IMR-90 (cell line): ENCODE measurements around the gene EID3. TPM values are rescaled to one million over a fixed set of nuclear protein-coding genes. Genes with fewer than 3 reads are reported as not detected.

Experiments used
- ATAC-seq: fragments of 200-7000 bp; cut with Tn5 transposase; 2 replicates; pipeline ENCODE4 v1.9.1; 2020; ENCODE audit warnings: low read depth, mild to moderate bottlenecking, moderate library complexity
- BruUV-seq: library from RNA; stranded (reverse); fragments of 400-500 nt; replicated peaks from 2 replicates; lab custom pipeline; 2021; lab: Mats Ljungman, UMichigan
- CTCF ChIA-PET: fragments of 300-600 bp; formaldehyde crosslinking; extraction: SDS; loops from one replicate; lab custom pipeline; 2021; ENCODE audit warnings: antibody characterized with exemption; lab: Yijun Ruan, JAX
- POLR2A ChIA-PET: fragments of 300-600 bp; sonication (Branson Sonifier 250); formaldehyde crosslinking; loops from one replicate; lab custom pipeline; 2022; ENCODE audit warnings: antibody characterized with exemption; ENCODE audit not compliant: unreplicated experiment; lab: Charles Lee
- DNase-seq: peaks from one replicate; pipeline ENCODE4 v3.0.0; 2013
- H2AFZ ChIP-seq: replicated peaks from 2 replicates; pipeline ENCODE3; 2013; ENCODE audit warnings: low read length, mild to moderate bottlenecking; ENCODE audit not compliant: poor library complexity
- H2AK5ac ChIP-seq: 2 replicates; pipeline ENCODE4 v1.6.1; 2013; ENCODE audit warnings: low read depth, low read length, inconsistent platforms
- H2AK9ac ChIP-seq: replicated peaks from 2 replicates; pipeline ENCODE3; 2013; ENCODE audit warnings: mild to moderate bottlenecking, low read depth, low read length, moderate library complexity; ENCODE audit not compliant: poor library complexity
- H2BK120ac ChIP-seq: 2 replicates; pipeline ENCODE4 v1.6.1; 2013; ENCODE audit warnings: low read depth, low read length, inconsistent platforms
- H2BK15ac ChIP-seq: 3 replicates; pipeline ENCODE4 v1.6.1; 2013; ENCODE audit warnings: low read depth, low read length, inconsistent platforms
- H2BK20ac ChIP-seq: 2 replicates; pipeline ENCODE4 v1.6.1; 2013; ENCODE audit warnings: low read depth, mild to moderate bottlenecking, inconsistent platforms, low read length, moderate library complexity
- H2BK5ac ChIP-seq: 2 replicates; pipeline ENCODE4 v1.6.1; 2013; ENCODE audit warnings: mild to moderate bottlenecking, low read depth, low read length, inconsistent platforms; ENCODE audit not compliant: poor library complexity, severe bottlenecking
- H3K14ac ChIP-seq: replicated peaks from 2 replicates; pipeline ENCODE4 v1.6.1; 2013; ENCODE audit warnings: low read depth, low read length, inconsistent platforms
- H3K18ac ChIP-seq: 2 replicates; pipeline ENCODE4 v1.6.1; 2013; ENCODE audit warnings: low read depth, low read length, control low read depth
- H3K23ac ChIP-seq: 2 replicates; pipeline ENCODE4 v1.6.1; 2013; ENCODE audit warnings: low read depth, low read length, inconsistent platforms
- H3K27ac ChIP-seq: 2 replicates; pipeline ENCODE4 v1.5.1; 2013; ENCODE audit warnings: mild to moderate bottlenecking, control low read depth, low read length; ENCODE audit not compliant: insufficient read depth
- H3K27me3 ChIP-seq: 2 replicates; pipeline ENCODE4 v1.6.1; 2013; ENCODE audit warnings: low read length; ENCODE audit not compliant: control insufficient read depth, insufficient read depth
- H3K36me3 ChIP-seq: 2 replicates; pipeline ENCODE4 v1.6.1; 2013; ENCODE audit warnings: low read length, mixed read lengths; ENCODE audit not compliant: control insufficient read depth, insufficient read depth
- H3K4ac ChIP-seq: 2 replicates; pipeline ENCODE4 v1.6.1; 2013; ENCODE audit warnings: low read depth, low read length, inconsistent platforms
- H3K4me1 ChIP-seq: 2 replicates; pipeline ENCODE4 v1.6.1; 2013; ENCODE audit warnings: low read length, mixed read lengths; ENCODE audit not compliant: control insufficient read depth, insufficient read depth
- H3K4me2 ChIP-seq: 2 replicates; pipeline ENCODE4 v1.6.1; 2013; ENCODE audit warnings: low read depth, mild to moderate bottlenecking, control low read depth, low read length, moderate library complexity
- H3K4me3 ChIP-seq: 2 replicates; pipeline ENCODE4 v1.5.1; 2013; ENCODE audit warnings: low read depth, mild to moderate bottlenecking, control low read depth, low read length, moderate library complexity; ENCODE audit not compliant: insufficient read depth
- H3K56ac ChIP-seq: 2 replicates; pipeline ENCODE4 v1.6.1; 2013; ENCODE audit warnings: low read length, inconsistent platforms; ENCODE audit not compliant: insufficient read depth; ENCODE audit errors: extremely low read depth
- H3K79me1 ChIP-seq, 2 experiments: 2 replicates each; pipeline ENCODE4 v1.6.1; 2013; ENCODE audit warnings: low read length in 2 of 2, inconsistent platforms in 1 of 2, low read depth in 1 of 2
- H3K9ac ChIP-seq: 2 replicates; pipeline ENCODE4 v1.6.1; 2013; ENCODE audit warnings: low read depth, low read length, control low read depth
- H3K9me1 ChIP-seq: 2 replicates; pipeline ENCODE4 v1.6.1; 2013; ENCODE audit warnings: low read length, inconsistent platforms; ENCODE audit not compliant: insufficient read depth
- H3K9me3 ChIP-seq: 2 replicates; pipeline ENCODE4 v1.6.1; 2013; ENCODE audit warnings: low read length; ENCODE audit not compliant: control insufficient read depth, insufficient read depth
- H4K20me1 ChIP-seq: 2 replicates; pipeline ENCODE4 v1.6.1; 2013; ENCODE audit warnings: low read length, inconsistent platforms; ENCODE audit not compliant: insufficient read depth
- H4K5ac ChIP-seq: 2 replicates; pipeline ENCODE4 v1.6.1; 2013; ENCODE audit warnings: mild to moderate bottlenecking, low read depth, low read length, control low read depth
- H4K8ac ChIP-seq, 2 experiments: 2 replicates each; pipeline ENCODE4 v1.6.1; 2013; ENCODE audit warnings: low read depth in 2 of 2, low read length in 2 of 2, control low read depth in 1 of 2, inconsistent platforms in 1 of 2
- H4K91ac ChIP-seq: 2 replicates; pipeline ENCODE4 v1.6.1; 2013; ENCODE audit warnings: low read depth, low read length, inconsistent platforms; ENCODE audit not compliant: insufficient read depth
- CEBPB ChIP-seq: IDR thresholded peaks from 2 replicates; pipeline ENCODE4 v1.6.1; 2012; ENCODE audit warnings: low read depth, low read length, improper control_type of control experiment
- CHD1 ChIP-seq: IDR thresholded peaks from 2 replicates; pipeline ENCODE4 v1.6.1; 2012; ENCODE audit warnings: low read depth, low read length, improper control_type of control experiment
- FOS ChIP-seq: fragments of 150-350 bp; IDR thresholded peaks from 2 replicates; pipeline ENCODE4 v1.6.1; 2016; ENCODE audit warnings: low read depth, low read length
- MAFK ChIP-seq: IDR thresholded peaks from 2 replicates; pipeline ENCODE4 v1.6.1; 2012; ENCODE audit warnings: low read depth, low read length, improper control_type of control experiment
- MAZ ChIP-seq: IDR thresholded peaks from 2 replicates; pipeline ENCODE4 v1.6.1; 2012; ENCODE audit warnings: low read depth, mild to moderate bottlenecking, low read length, improper control_type of control experiment, moderate library complexity, borderline replicate concordance
- MXI1 ChIP-seq: IDR thresholded peaks from 2 replicates; pipeline ENCODE4 v1.6.1; 2012; ENCODE audit warnings: low read depth, mild to moderate bottlenecking, low read length, moderate library complexity, borderline replicate concordance
- NFE2L2 ChIP-seq: fragments of 150-350 bp; IDR thresholded peaks from 2 replicates; pipeline ENCODE4 v1.6.1; 2016; ENCODE audit warnings: low read depth, mild to moderate bottlenecking, low read length
- POLR2A ChIP-seq: IDR thresholded peaks from 2 replicates; pipeline ENCODE4 v1.6.1; 2012; ENCODE audit warnings: mild to moderate bottlenecking, low read depth, low read length
- RAD21 ChIP-seq: IDR thresholded peaks from 2 replicates; pipeline ENCODE4 v1.6.1; 2012; ENCODE audit warnings: low read length, improper control_type of control experiment
- RCOR1 ChIP-seq: IDR thresholded peaks from 2 replicates; pipeline ENCODE4 v1.6.1; 2012; ENCODE audit warnings: mild to moderate bottlenecking, low read length, improper control_type of control experiment; ENCODE audit not compliant: insufficient replicate concordance
- SMC3 ChIP-seq: fragments of 150-350 bp; IDR thresholded peaks from 2 replicates; pipeline ENCODE4 v1.6.1; 2016; ENCODE audit warnings: low read depth, mild to moderate bottlenecking, antibody characterized with exemption, low read length, moderate library complexity
- USF2 ChIP-seq: fragments of 150-350 bp; IDR thresholded peaks from 2 replicates; pipeline ENCODE4 v1.6.1; 2017; ENCODE audit warnings: mild to moderate bottlenecking, antibody characterized with exemption, low read length, low read depth
- WGBS, 2 experiments: methylation state at CpG; one replicate each; pipeline versions ENCODE4 v1.1.5 to v1.1.7; 2013; ENCODE audit warnings: missing lambda C conversion rate in 2 of 2; ENCODE audit not compliant: insufficient read length in 1 of 2; ENCODE audit errors: extremely low coverage in 2 of 2; 5-methylcytosine and 5-hydroxymethylcytosine counted together
- dilution Hi-C: fragments of 300-500 bp; cut with HindIII; formaldehyde crosslinking; loops from one replicate; pipeline ENCODE4 v1.14.3; 2018; ENCODE audit warnings: low sequenced_read_pairs; ENCODE audit not compliant: unreplicated experiment
- in situ Hi-C: fragments of 300-500 bp; cut with MboI; formaldehyde crosslinking; loops from 3 replicates; pipeline ENCODE4 v1.14.3; 2019; ENCODE audit warnings: low sequenced_read_pairs, inconsistent platforms, mixed read lengths
- intact Hi-C: fragments of 100-400 bp; cut with micrococcal nuclease; formaldehyde crosslinking; loops from 2 replicates; pipeline ENCODE4 v1.10.0; 2022
- polyA plus RNA-seq, 3 experiments: library from polyadenylated mRNA; depleted of rRNA; stranded (reverse); fragments of >200 nt; gene quantifications; 2 replicates each; pipeline ENCODE4 v1.2.3, GENCODE V29; 2012; ENCODE audit warnings: low replicate concordance in 1 of 3
- total RNA-seq: library from RNA; depleted of rRNA; stranded (reverse); fragments of >200 nt; gene quantifications from 2 replicates; pipeline ENCODE4 v1.2.3, GENCODE V29; 2012
- TF ChIP-seq, protein P1 (sequence below): conservative IDR thresholded peaks from 2 replicates; pipeline ENCODE4 v1.5.1; 2012; ENCODE audit warnings: mild to moderate bottlenecking, low read depth, low read length, improper control_type of control experiment
- TF ChIP-seq, protein P2 (sequence below): fragments of 150-350 bp; IDR thresholded peaks from 2 replicates; pipeline ENCODE4 v1.6.1; 2016; ENCODE audit warnings: low read depth, mild to moderate bottlenecking, low read length, moderate library complexity, borderline replicate concordance

EID3 gene
- total and polyA plus RNA-seq, 2 of the 4 experiments (the other 2 are of a cell fraction), result 2.2 to 4.1 TPM

DNA sequence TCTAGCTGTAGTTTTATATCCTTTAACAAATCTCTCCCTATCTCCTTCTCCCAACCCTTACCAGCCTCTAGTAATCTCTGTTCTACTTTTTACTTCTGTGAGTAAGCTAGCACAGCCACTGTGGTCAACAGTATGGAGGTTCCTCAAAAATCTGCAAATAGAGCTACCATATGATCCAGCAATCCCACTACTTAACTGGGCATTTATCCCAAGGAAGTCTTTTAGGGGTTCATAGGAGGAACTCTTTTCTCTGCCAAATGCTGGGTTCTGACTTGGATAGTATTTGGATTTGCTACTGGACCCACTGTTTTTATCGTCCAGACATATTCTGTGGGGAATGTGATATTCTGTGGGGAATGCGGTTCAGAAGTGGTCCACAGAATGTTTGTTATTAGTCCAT, 41.1 kb downstream of the EID3 start:
- no peak overlapping the region for H2BK20ac ChIP-seq
- H3K27ac ChIP-seq, result no peak overlapping the region
- peaks cover 8% of the 10 kb centered on the region; the same call in 1 of the 2 replicates for H3K4me1 ChIP-seq
- WGBS, 2 experiments, result 100% methylated on average over 2 of the region's 2 CpGs; no CpG with 5 or more reads in 1 of the 2 experiments
- H3K18ac ChIP-seq, result no peak overlapping the region
- no peak for ATAC-seq
- H2AK9ac ChIP-seq, result no peak overlapping the region
- BruUV-seq, result no TSS peak
- H3K9me3 ChIP-seq, result no peaks in the 10 kb centered on the region
- H3K9ac ChIP-seq, result no peak overlapping the region
- no peak overlapping the region for H3K56ac ChIP-seq
- ChIA-PET CTCF (interaction anchor here (0.6 kb wide), 1 partner anchor 104 kb away, joined by 3 read pairs; no protein-coding TSS in a partner anchor), POLR2A (no interaction called here)
- in situ Hi-C loops (no loop called here), intact Hi-C loops (no loop called here), dilution Hi-C loops (no loop called here)
- H2BK120ac ChIP-seq, result no peak overlapping the region
- H2AFZ ChIP-seq, result no peak overlapping the region
- no peak overlapping the region for H3K14ac ChIP-seq
- no peak overlapping the region for H2AK5ac ChIP-seq
- no peak overlapping the region for H3K4me3 ChIP-seq
- DNase-seq, result no peak
- no peak overlapping the region for H3K4ac ChIP-seq
- peaks cover 51 to 70% of the 10 kb centered on the region in 2 experiments for H3K79me1 ChIP-seq
- H3K9me1 ChIP-seq, result peaks cover 16% of the 10 kb centered on the region
- H2BK15ac ChIP-seq, result no peak overlapping the region
- no peak overlapping the region for H3K4me2 ChIP-seq
- H3K23ac ChIP-seq, result no peak overlapping the region
- no peak overlapping the region for H4K5ac ChIP-seq
- H4K8ac ChIP-seq, result no peak overlapping the region
- no peak overlapping the region for H2BK5ac ChIP-seq
- TF ChIP-seq CEBPB (no peak), MAZ (no peak), SMC3 (no peak), FOS (no peak), MAFK (no peak), RCOR1 (no peak), RAD21 (no peak), NFE2L2 (no peak), POLR2A (no peak), CHD1 (no peak), MXI1 (no peak), USF2 (no peak)
- TF ChIP-seq, protein P1, sequence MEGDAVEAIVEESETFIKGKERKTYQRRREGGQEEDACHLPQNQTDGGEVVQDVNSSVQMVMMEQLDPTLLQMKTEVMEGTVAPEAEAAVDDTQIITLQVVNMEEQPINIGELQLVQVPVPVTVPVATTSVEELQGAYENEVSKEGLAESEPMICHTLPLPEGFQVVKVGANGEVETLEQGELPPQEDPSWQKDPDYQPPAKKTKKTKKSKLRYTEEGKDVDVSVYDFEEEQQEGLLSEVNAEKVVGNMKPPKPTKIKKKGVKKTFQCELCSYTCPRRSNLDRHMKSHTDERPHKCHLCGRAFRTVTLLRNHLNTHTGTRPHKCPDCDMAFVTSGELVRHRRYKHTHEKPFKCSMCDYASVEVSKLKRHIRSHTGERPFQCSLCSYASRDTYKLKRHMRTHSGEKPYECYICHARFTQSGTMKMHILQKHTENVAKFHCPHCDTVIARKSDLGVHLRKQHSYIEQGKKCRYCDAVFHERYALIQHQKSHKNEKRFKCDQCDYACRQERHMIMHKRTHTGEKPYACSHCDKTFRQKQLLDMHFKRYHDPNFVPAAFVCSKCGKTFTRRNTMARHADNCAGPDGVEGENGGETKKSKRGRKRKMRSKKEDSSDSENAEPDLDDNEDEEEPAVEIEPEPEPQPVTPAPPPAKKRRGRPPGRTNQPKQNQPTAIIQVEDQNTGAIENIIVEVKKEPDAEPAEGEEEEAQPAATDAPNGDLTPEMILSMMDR, result no peak
- TF ChIP-seq, protein P2, sequence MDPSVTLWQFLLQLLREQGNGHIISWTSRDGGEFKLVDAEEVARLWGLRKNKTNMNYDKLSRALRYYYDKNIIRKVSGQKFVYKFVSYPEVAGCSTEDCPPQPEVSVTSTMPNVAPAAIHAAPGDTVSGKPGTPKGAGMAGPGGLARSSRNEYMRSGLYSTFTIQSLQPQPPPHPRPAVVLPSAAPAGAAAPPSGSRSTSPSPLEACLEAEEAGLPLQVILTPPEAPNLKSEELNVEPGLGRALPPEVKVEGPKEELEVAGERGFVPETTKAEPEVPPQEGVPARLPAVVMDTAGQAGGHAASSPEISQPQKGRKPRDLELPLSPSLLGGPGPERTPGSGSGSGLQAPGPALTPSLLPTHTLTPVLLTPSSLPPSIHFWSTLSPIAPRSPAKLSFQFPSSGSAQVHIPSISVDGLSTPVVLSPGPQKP, result no peak
- no peak overlapping the region for H4K91ac ChIP-seq
- H3K27me3 ChIP-seq, result no peaks in the 10 kb centered on the region
- H3K36me3 ChIP-seq, result peaks cover 69% of the 10 kb centered on the region
- H4K20me1 ChIP-seq, result peaks cover 89% of the 10 kb centered on the region
